ENCODE data around the gene CEPT1. TPM values are rescaled to one million over a fixed set of nuclear protein-coding genes. Genes with fewer than 3 reads are reported as not detected.

The CEPT1 gene
- total and polyA plus RNA-seq, 2 experiments from 2014 or later: 28.7 to 35.8 TPM

DNA sequence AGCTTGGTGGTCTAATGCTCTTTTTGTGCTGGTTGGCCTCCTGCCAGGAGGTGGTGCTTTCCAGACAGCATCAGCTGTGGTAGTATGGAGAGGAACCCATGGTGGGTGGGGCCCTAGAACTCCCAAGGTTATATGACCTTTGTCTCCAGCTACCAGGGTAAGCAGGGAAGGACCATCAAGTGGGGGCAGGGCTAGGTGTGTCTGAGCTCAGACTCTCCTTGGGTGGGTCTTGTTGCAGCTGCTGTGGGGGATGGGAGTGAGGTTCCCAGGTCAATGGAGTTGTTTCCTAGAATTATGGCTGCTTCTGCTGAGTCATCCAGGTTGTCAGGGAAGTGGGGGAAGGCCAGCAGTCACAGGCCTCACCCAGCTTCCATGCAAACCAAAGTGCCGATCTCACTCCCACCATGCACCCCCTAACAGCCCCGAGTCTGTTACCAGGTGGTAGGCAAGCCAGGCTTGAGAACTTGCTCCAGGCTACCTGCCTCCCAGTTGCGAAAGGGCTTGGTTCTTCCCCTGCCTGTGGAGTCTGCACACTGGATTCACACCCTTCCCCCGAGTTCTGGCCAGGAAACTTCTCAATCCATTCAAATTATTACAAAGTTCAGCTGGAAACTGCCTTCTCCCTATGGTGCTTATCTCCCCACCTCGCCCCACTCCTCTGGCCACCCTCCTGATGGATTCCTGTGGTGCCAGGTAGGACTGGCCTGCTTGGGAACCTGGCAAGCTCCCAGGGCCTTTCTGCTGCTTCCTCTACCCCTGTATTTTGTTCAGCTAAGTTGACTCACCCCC is 38.0 kb upstream of the CEPT1 start:
- no peaks in the 10 kb centered on the region for H4K20me1 ChIP-seq (ENCODE audit: insufficient read depth)
- H3K4me3 ChIP-seq: no peak overlapping the region
- no peak overlapping the region for H3K4me2 ChIP-seq (ENCODE audit: unreplicated experiment)
- H3K9ac ChIP-seq: no peak overlapping the region
- H3K27me3 ChIP-seq (replicated peaks; ENCODE audit: insufficient read depth): no peaks in the 10 kb centered on the region
- no peaks in the 10 kb centered on the region for H3K79me2 ChIP-seq (ENCODE audit: insufficient read depth)
- H2AFZ ChIP-seq: no peak overlapping the region
- no peak overlapping the region for H3K27ac ChIP-seq
- no peak for DNase-seq
- no peaks in the 10 kb centered on the region for H3K4me1 ChIP-seq (ENCODE audit: insufficient read depth)
- H3K9me2 ChIP-seq (ENCODE audit: insufficient read depth): no peaks in the 10 kb centered on the region
- no peak for TF ChIP-seq EZH2 (IDR thresholded peaks at IDR 0.05; ENCODE audit: insufficient read depth, poor library complexity, severe bottlenecking)
- no peak for TF ChIP-seq EZH2phosphoT487 (IDR thresholded peaks at IDR 0.05; ENCODE audit: insufficient read depth, low read depth)
- H3K9me3 ChIP-seq (ENCODE audit: low read depth): no peaks in the 10 kb centered on the region
- in situ Hi-C loops (cut with MboI): no loop called here
- H3K36me3 ChIP-seq (ENCODE audit: low read depth): no peaks in the 10 kb centered on the region
- 79 to 85% methylated on average over 5 of the region's 5 CpGs for WGBS, 2 experiments (ENCODE audit: low coverage in 1 of 2, low lambda C conversion rate in 2 of 2, missing lambda C conversion rate in 2 of 2)
- H3F3A ChIP-seq (ENCODE audit: insufficient read depth): no peaks in the 10 kb centered on the region

GRCh38 chr1:111104981-111105380 is 35.0 kb upstream of the CEPT1 start:
- Histone ChIP-seq H3K27ac (no peak overlapping the region), H3F3A (ENCODE audit: insufficient read depth) (no peaks in the 10 kb centered on the region), H3K9me3 (ENCODE audit: low read depth) (no peaks in the 10 kb centered on the region), H3K79me2 (ENCODE audit: insufficient read depth) (no peaks in the 10 kb centered on the region), H3K9me2 (ENCODE audit: insufficient read depth) (no peaks in the 10 kb centered on the region), H2AFZ (no peak overlapping the region), H3K36me3 (ENCODE audit: low read depth) (no peaks in the 10 kb centered on the region), H3K27me3 (replicated peaks; ENCODE audit: insufficient read depth) (no peaks in the 10 kb centered on the region), H3K9ac (no peak overlapping the region), H3K4me3 (no peak overlapping the region), H3K4me2 (ENCODE audit: unreplicated experiment) (no peak overlapping the region), H4K20me1 (ENCODE audit: insufficient read depth) (no peaks in the 10 kb centered on the region), H3K4me1 (ENCODE audit: insufficient read depth) (no peaks in the 10 kb centered on the region)
- no peak for DNase-seq
- 45 to 51% methylated on average over 2 of the region's 2 CpGs for WGBS, 2 experiments (ENCODE audit: low coverage in 1 of 2, low lambda C conversion rate in 2 of 2, missing lambda C conversion rate in 2 of 2)
- no peak for TF ChIP-seq EZH2 (IDR thresholded peaks at IDR 0.05; ENCODE audit: insufficient read depth, poor library complexity, severe bottlenecking)
- no peak for TF ChIP-seq EZH2phosphoT487 (IDR thresholded peaks at IDR 0.05; ENCODE audit: insufficient read depth, low read depth)
- in situ Hi-C loops (cut with MboI): no loop called here

- peaks cover 21% of the 10 kb centered on the region; the same call in 1 of the 2 replicates for H3K36me3 ChIP-seq (ENCODE audit: low read depth)
- no peak overlapping the region for H3K4me3 ChIP-seq
- H3F3A ChIP-seq (ENCODE audit: insufficient read depth): no peaks in the 10 kb centered on the region
- DNase-seq: no peak
- TF ChIP-seq EZH2phosphoT487 (IDR thresholded peaks at IDR 0.05; ENCODE audit: insufficient read depth, low read depth) (no peak), EZH2 (IDR thresholded peaks at IDR 0.05; ENCODE audit: insufficient read depth, poor library complexity, severe bottlenecking) (no peak)
- H3K9me2 ChIP-seq (ENCODE audit: insufficient read depth): no peaks in the 10 kb centered on the region
- no peak overlapping the region for H3K4me2 ChIP-seq (ENCODE audit: unreplicated experiment)
- no peaks in the 10 kb centered on the region for H3K79me2 ChIP-seq (ENCODE audit: insufficient read depth)
- no peaks in the 10 kb centered on the region for H3K9me3 ChIP-seq (ENCODE audit: low read depth)
- no peak overlapping the region for H3K27ac ChIP-seq
- no peaks in the 10 kb centered on the region for H3K4me1 ChIP-seq (ENCODE audit: insufficient read depth)
- no peak overlapping the region for H3K9ac ChIP-seq
- in situ Hi-C loops (cut with MboI): no loop called here
- WGBS, 2 experiments (ENCODE audit: low coverage in 1 of 2, low lambda C conversion rate in 2 of 2, missing lambda C conversion rate in 2 of 2): 96 to 100% methylated on average over 1 of the region's 1 CpG
- no peak overlapping the region for H2AFZ ChIP-seq
- no peaks in the 10 kb centered on the region for H4K20me1 ChIP-seq (ENCODE audit: insufficient read depth)
- H3K27me3 ChIP-seq (replicated peaks; ENCODE audit: insufficient read depth): no peaks in the 10 kb centered on the region
These were observed 29.7 kb upstream of the CEPT1 start for GRCh38 chr1:111110197-111110899.

GRCh38 chr1:111116496-111116895 is 23.5 kb upstream of the CEPT1 start:
- 94 to 97% methylated on average over 2 of the region's 2 CpGs for WGBS, 2 experiments (ENCODE audit: low coverage in 1 of 2, low lambda C conversion rate in 2 of 2, missing lambda C conversion rate in 2 of 2)
- Histone ChIP-seq H3K36me3 (ENCODE audit: low read depth) (peaks cover 54% of the 10 kb centered on the region), H2AFZ (no peak overlapping the region), H3K9me2 (ENCODE audit: insufficient read depth) (no peaks in the 10 kb centered on the region), H3K4me1 (ENCODE audit: insufficient read depth) (peaks cover 15% of the 10 kb centered on the region), H4K20me1 (ENCODE audit: insufficient read depth) (no peaks in the 10 kb centered on the region), H3K4me2 (ENCODE audit: unreplicated experiment) (no peak overlapping the region), H3K4me3 (no peak overlapping the region), H3K27ac (no peak overlapping the region), H3K79me2 (ENCODE audit: insufficient read depth) (no peaks in the 10 kb centered on the region), H3K9ac (no peak overlapping the region), H3K27me3 (replicated peaks; ENCODE audit: insufficient read depth) (no peaks in the 10 kb centered on the region), H3K9me3 (ENCODE audit: low read depth) (no peaks in the 10 kb centered on the region), H3F3A (ENCODE audit: insufficient read depth) (peaks cover 14% of the 10 kb centered on the region; the same call in 1 of the 2 replicates)
- no peak for TF ChIP-seq EZH2phosphoT487 (IDR thresholded peaks at IDR 0.05; ENCODE audit: insufficient read depth, low read depth)
- TF ChIP-seq EZH2 (IDR thresholded peaks at IDR 0.05; ENCODE audit: insufficient read depth, poor library complexity, severe bottlenecking): no peak
- DNase-seq: no peak
- in situ Hi-C loops (cut with MboI): no loop called here

All from GM23248 (cell line).